Epidermal melanocyte (primary cell): ENCODE data around the gene TRMT112.
A peak's percentile ranks its signal among the peaks of the same experiment; 100 is the strongest.
"Not testable (repeated sequence)": the region's sequence is repeated elsewhere in the genome, so short reads cannot be mapped to it uniquely, and the experiment has no call there.

Experiments
- DNase-seq: peaks from one replicate; pipeline ENCODE4 v3.0.0; 2011; ENCODE audit warnings: low spot score; ENCODE audit not compliant: insufficient read length

The TRMT112 gene

GRCh38 chr11:64331569-64332371, 14.4 kb upstream of the TRMT112 start:
- DNase-seq = no peak

GRCh38 chr11:64330888-64331287, 13.5 kb upstream of the TRMT112 start:
- DNase-seq = no peak

- no peak for DNase-seq
Observed at GRCh38 chr11:64327993-64328392, 10.6 kb upstream of the TRMT112 start.

GRCh38 chr11:64327375-64327774, 10.0 kb upstream of the TRMT112 start:
- no peak for DNase-seq

- DNase-seq = no peak
Observed at GRCh38 chr11:64324692-64325469, 7.5 kb upstream of the TRMT112 start.

GRCh38 chr11:64323984-64324383, 6.6 kb upstream of the TRMT112 start:
- not testable (repeated sequence) for DNase-seq

- DNase-seq = no peak
Observed at GRCh38 chr11:64323373-64323772, 6.0 kb upstream of the TRMT112 start.

GRCh38 chr11:64322925-64323260, 5.5 kb upstream of the TRMT112 start:
- DNase-seq = no peak

- no peak for DNase-seq
Observed at GRCh38 chr11:64321533-64321932, 4.2 kb upstream of the TRMT112 start.

- DNase-seq = no peak
Observed at GRCh38 chr11:64321026-64321425, 3.7 kb upstream of the TRMT112 start.

GRCh38 chr11:64320556-64320955, 3.2 kb upstream of the TRMT112 start:
- no peak for DNase-seq

- DNase-seq = no peak
Observed at GRCh38 chr11:64318766-64319761, 1.7 kb upstream of the TRMT112 start.

- peak; percentile 96 for DNase-seq
Observed at GRCh38 chr11:64317961-64318765, 804 bp upstream of the TRMT112 start, which contains the start of gene PRDX5. Gene PRDX5, plus strand, starts transcription at chr11:64318121. Its CDS starts 95 bp downstream, at chr11:64318216.

- DNase-seq = no peak
Observed at GRCh38 chr11:64316672-64317324, 561 bp downstream of the TRMT112 start.

- DNase-seq = not testable (repeated sequence)
Observed at GRCh38 chr11:64315667-64316526, 1.5 kb downstream of the TRMT112 start.

- DNase-seq = no peak
Observed at GRCh38 chr11:64314805-64315561, 2.4 kb downstream of the TRMT112 start.

GRCh38 chr11:64314146-64314804, 3.1 kb downstream of the TRMT112 start:
- DNase-seq = no peak
